Measurements from ENCODE around the gene FAM174C.

Gene FAM174C

DNA sequence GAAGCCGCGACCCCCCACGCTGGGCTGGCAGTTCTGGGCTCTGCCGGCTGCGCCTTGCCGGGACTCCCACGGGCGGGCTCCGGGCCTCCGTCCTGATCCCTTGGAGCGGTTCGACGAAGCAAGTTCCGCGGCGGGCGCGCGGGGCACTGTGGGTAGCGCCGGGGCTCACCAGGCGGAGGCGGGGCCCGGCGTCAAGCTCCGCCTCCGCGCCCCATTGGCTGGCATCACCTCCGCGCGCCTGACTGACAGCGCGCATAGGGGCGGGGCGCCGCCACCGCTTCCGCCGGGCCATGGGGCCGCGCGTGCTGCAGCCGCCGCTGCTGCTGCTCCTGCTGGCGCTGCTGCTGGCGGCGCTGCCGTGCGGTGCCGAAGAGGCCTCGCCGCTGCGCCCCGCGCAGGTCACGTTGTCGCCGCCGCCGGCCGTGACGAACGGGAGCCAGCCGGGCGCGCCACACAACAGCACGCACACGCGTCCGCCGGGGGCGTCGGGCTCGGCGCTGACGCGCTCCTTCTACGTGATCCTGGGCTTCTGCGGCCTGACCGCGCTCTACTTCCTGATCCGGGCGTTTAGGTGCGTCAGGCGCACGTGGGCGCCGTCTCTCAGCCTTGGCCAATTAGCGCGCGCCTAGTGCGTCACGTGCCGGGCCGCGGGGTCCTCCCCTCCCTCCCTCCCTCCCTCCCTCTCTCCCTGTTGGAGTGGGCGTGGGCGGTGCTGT is at the start of gene FAM174C (continued):
- TF ChIP-seq, protein P1, sequence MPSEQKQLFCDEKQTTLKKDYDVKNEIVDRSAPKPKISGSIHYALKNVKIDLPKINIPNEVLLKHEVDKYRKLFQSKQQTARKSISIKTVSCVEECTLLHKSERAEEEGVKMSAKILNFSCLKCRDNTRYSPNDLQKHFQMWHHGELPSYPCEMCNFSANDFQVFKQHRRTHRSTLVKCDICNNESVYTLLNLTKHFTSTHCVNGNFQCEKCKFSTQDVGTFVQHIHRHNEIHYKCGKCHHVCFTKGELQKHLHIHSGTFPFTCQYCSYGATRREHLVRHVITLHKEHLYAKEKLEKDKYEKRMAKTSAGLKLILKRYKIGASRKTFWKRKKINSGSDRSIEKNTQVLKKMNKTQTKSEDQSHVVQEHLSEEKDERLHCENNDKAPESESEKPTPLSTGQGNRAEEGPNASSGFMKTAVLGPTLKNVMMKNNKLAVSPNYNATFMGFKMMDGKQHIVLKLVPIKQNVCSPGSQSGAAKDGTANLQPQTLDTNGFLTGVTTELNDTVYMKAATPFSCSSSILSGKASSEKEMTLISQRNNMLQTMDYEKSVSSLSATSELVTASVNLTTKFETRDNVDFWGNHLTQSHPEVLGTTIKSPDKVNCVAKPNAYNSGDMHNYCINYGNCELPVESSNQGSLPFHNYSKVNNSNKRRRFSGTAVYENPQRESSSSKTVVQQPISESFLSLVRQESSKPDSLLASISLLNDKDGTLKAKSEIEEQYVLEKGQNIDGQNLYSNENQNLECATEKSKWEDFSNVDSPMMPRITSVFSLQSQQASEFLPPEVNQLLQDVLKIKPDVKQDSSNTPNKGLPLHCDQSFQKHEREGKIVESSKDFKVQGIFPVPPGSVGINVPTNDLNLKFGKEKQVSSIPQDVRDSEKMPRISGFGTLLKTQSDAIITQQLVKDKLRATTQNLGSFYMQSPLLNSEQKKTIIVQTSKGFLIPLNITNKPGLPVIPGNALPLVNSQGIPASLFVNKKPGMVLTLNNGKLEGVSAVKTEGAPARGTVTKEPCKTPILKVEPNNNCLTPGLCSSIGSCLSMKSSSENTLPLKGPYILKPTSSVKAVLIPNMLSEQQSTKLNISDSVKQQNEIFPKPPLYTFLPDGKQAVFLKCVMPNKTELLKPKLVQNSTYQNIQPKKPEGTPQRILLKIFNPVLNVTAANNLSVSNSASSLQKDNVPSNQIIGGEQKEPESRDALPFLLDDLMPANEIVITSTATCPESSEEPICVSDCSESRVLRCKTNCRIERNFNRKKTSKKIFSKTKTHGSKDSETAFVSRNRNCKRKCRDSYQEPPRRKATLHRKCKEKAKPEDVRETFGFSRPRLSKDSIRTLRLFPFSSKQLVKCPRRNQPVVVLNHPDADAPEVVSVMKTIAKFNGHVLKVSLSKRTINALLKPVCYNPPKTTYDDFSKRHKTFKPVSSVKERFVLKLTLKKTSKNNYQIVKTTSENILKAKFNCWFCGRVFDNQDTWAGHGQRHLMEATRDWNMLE (tag by site-specific recombination; conservative IDR thresholded peaks at IDR 0.05; ENCODE audit: low read depth) = no peak
- no peak for TF ChIP-seq ZBTB7A (tag by site-specific recombination; IDR thresholded peaks at IDR 0.05; ENCODE audit: low read depth)
- TF ChIP-seq, protein P2, sequence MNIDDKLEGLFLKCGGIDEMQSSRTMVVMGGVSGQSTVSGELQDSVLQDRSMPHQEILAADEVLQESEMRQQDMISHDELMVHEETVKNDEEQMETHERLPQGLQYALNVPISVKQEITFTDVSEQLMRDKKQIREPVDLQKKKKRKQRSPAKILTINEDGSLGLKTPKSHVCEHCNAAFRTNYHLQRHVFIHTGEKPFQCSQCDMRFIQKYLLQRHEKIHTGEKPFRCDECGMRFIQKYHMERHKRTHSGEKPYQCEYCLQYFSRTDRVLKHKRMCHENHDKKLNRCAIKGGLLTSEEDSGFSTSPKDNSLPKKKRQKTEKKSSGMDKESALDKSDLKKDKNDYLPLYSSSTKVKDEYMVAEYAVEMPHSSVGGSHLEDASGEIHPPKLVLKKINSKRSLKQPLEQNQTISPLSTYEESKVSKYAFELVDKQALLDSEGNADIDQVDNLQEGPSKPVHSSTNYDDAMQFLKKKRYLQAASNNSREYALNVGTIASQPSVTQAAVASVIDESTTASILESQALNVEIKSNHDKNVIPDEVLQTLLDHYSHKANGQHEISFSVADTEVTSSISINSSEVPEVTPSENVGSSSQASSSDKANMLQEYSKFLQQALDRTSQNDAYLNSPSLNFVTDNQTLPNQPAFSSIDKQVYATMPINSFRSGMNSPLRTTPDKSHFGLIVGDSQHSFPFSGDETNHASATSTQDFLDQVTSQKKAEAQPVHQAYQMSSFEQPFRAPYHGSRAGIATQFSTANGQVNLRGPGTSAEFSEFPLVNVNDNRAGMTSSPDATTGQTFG (tag by site-specific recombination; IDR thresholded peaks at IDR 0.05; ENCODE audit: borderline replicate concordance) = no peak
- no peak; the same call in 1 of the 2 replicates for TF ChIP-seq KLF9 (tag by site-specific recombination; IDR thresholded peaks at IDR 0.05; ENCODE audit: low read depth)
- no peak for TF ChIP-seq ZNF768 (tag by site-specific recombination; IDR thresholded peaks at IDR 0.05)
- no peak for TF ChIP-seq FEZF1 (tag by site-specific recombination; IDR thresholded peaks at IDR 0.05)
- TF ChIP-seq SP2 (tag by site-specific recombination; IDR thresholded peaks at IDR 0.05) = peak; percentile 92
- TF ChIP-seq ZNF600 (tag by site-specific recombination; IDR thresholded peaks at IDR 0.05) = peak; percentile 4; the same call in 1 of the 2 replicates
- no peak; the same call in 1 of the 2 replicates for TF ChIP-seq ZNF596 (tag by site-specific recombination; IDR thresholded peaks at IDR 0.05)
- TF ChIP-seq GLI4 (tag by site-specific recombination; IDR thresholded peaks at IDR 0.05) = no peak
- TF ChIP-seq, protein P3, sequence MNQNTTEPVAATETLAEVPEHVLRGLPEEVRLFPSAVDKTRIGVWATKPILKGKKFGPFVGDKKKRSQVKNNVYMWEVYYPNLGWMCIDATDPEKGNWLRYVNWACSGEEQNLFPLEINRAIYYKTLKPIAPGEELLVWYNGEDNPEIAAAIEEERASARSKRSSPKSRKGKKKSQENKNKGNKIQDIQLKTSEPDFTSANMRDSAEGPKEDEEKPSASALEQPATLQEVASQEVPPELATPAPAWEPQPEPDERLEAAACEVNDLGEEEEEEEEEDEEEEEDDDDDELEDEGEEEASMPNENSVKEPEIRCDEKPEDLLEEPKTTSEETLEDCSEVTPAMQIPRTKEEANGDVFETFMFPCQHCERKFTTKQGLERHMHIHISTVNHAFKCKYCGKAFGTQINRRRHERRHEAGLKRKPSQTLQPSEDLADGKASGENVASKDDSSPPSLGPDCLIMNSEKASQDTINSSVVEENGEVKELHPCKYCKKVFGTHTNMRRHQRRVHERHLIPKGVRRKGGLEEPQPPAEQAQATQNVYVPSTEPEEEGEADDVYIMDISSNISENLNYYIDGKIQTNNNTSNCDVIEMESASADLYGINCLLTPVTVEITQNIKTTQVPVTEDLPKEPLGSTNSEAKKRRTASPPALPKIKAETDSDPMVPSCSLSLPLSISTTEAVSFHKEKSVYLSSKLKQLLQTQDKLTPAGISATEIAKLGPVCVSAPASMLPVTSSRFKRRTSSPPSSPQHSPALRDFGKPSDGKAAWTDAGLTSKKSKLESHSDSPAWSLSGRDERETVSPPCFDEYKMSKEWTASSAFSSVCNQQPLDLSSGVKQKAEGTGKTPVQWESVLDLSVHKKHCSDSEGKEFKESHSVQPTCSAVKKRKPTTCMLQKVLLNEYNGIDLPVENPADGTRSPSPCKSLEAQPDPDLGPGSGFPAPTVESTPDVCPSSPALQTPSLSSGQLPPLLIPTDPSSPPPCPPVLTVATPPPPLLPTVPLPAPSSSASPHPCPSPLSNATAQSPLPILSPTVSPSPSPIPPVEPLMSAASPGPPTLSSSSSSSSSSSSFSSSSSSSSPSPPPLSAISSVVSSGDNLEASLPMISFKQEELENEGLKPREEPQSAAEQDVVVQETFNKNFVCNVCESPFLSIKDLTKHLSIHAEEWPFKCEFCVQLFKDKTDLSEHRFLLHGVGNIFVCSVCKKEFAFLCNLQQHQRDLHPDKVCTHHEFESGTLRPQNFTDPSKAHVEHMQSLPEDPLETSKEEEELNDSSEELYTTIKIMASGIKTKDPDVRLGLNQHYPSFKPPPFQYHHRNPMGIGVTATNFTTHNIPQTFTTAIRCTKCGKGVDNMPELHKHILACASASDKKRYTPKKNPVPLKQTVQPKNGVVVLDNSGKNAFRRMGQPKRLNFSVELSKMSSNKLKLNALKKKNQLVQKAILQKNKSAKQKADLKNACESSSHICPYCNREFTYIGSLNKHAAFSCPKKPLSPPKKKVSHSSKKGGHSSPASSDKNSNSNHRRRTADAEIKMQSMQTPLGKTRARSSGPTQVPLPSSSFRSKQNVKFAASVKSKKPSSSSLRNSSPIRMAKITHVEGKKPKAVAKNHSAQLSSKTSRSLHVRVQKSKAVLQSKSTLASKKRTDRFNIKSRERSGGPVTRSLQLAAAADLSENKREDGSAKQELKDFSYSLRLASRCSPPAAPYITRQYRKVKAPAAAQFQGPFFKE (tag by site-specific recombination; IDR thresholded peaks at IDR 0.05; ENCODE audit: borderline replicate concordance) = no peak
- TF ChIP-seq ZNF202 (tag by site-specific recombination; IDR thresholded peaks at IDR 0.05; ENCODE audit: borderline replicate concordance) = no peak
- TF ChIP-seq ZNF473 (tag by site-specific recombination; IDR thresholded peaks at IDR 0.05) = no peak
- no peak for TF ChIP-seq ZNF174 (tag by site-specific recombination; IDR thresholded peaks at IDR 0.05)
- TF ChIP-seq OSR2 (tag by site-specific recombination; IDR thresholded peaks at IDR 0.05) = peak; percentile 29; the same call in 1 of the 2 replicates
- no peak for TF ChIP-seq ZNF335 (tag by site-specific recombination; conservative IDR thresholded peaks at IDR 0.05)
- no peak for TF ChIP-seq ZSCAN23 (tag by site-specific recombination; IDR thresholded peaks at IDR 0.05)
- TF ChIP-seq ZNF747 (tag by site-specific recombination; IDR thresholded peaks at IDR 0.05) = no peak
- no peak for TF ChIP-seq ZNF514 (tag by site-specific recombination; IDR thresholded peaks at IDR 0.05)
- TF ChIP-seq, protein P4, sequence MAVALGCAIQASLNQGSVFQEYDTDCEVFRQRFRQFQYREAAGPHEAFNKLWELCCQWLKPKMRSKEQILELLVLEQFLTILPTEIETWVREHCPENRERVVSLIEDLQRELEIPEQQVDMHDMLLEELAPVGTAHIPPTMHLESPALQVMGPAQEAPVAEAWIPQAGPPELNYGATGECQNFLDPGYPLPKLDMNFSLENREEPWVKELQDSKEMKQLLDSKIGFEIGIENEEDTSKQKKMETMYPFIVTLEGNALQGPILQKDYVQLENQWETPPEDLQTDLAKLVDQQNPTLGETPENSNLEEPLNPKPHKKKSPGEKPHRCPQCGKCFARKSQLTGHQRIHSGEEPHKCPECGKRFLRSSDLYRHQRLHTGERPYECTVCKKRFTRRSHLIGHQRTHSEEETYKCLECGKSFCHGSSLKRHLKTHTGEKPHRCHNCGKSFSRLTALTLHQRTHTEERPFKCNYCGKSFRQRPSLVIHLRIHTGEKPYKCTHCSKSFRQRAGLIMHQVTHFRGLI (tag by site-specific recombination; IDR thresholded peaks at IDR 0.05) = no peak
- no peak for TF ChIP-seq BCL11B (tag by site-specific recombination; IDR thresholded peaks at IDR 0.05; ENCODE audit: low read depth)
- no peak for TF ChIP-seq OVOL3 (tag by site-specific recombination; IDR thresholded peaks at IDR 0.05)
- TF ChIP-seq, protein P5, sequence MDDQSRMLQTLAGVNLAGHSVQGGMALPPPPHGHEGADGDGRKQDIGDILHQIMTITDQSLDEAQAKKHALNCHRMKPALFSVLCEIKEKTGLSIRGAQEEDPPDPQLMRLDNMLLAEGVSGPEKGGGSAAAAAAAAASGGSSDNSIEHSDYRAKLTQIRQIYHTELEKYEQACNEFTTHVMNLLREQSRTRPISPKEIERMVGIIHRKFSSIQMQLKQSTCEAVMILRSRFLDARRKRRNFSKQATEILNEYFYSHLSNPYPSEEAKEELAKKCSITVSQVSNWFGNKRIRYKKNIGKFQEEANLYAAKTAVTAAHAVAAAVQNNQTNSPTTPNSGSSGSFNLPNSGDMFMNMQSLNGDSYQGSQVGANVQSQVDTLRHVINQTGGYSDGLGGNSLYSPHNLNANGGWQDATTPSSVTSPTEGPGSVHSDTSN (CRISPR knock-in tag; IDR thresholded peaks at IDR 0.05) = peak; percentile 89
- TF ChIP-seq ZNF791 (tag by site-specific recombination; IDR thresholded peaks at IDR 0.05) = no peak
